Transverse colon (tissue), 4 donors: ENCODE results near the gene STYXL2. TPM values are rescaled to one million over a fixed set of nuclear protein-coding genes. Genes with fewer than 3 reads are reported as not detected.

Source experiments
- DNase-seq: peaks from one replicate; pipeline ENCODE4 v3.0.0-alpha.2; 2019
- H3K27ac ChIP-seq, 4 donors: fragments of 200-600 bp; sonication (generic); 2 replicates each; pipeline ENCODE4 v1.5.1; 2016 to 2018; ENCODE audit warnings: inconsistent platforms in 4 of 4
- H3K27me3 ChIP-seq: fragments of 200-600 bp; sonication (generic); 2 replicates; pipeline ENCODE4 v1.5.1; 2017; ENCODE audit warnings: inconsistent platforms
- H3K36me3 ChIP-seq, 4 donors: fragments of 200-600 bp; sonication (generic); 2 replicates each; pipeline ENCODE4 v1.5.1; 2017 to 2019; ENCODE audit warnings: inconsistent platforms in 4 of 4
- H3K4me1 ChIP-seq, 4 donors: fragments of 200-600 bp; sonication (generic); 2 replicates each; pipeline ENCODE4 v1.5.1; 2017 to 2020; ENCODE audit warnings: inconsistent platforms in 4 of 4
- H3K4me3 ChIP-seq, 4 donors: fragments of 200-600 bp; sonication (generic); 1 replicate in 1 of 4; 2 replicates in 3 of 4; pipeline versions ENCODE4 v1.5.1 to v1.6.1; 2017 to 2019; ENCODE audit warnings: inconsistent platforms in 4 of 4
- H3K9me3 ChIP-seq, 2 donors: fragments of 200-600 bp; sonication (generic); 2 replicates each; pipeline ENCODE4 v1.5.1; 2017 to 2019; ENCODE audit warnings: inconsistent platforms in 2 of 2
- CTCF ChIP-seq, 5 experiments: fragments of 200-600 bp in 3 of 5; fragments of 450-650 bp in 2 of 5; sonication (generic) in 3 of 5; IDR thresholded peaks; 1 replicate in 2 of 5; 2 replicates in 3 of 5; pipeline ENCODE4 v1.5.1; 2016 to 2017; ENCODE audit warnings: antibody characterized with exemption in 5 of 5, inconsistent platforms in 3 of 5, mild to moderate bottlenecking in 2 of 5, moderate library complexity in 1 of 5
- EP300 ChIP-seq: sonication (generic); formaldehyde crosslinking; IDR thresholded peaks from one replicate; pipeline ENCODE4 v1.6.1; 2017; ENCODE audit warnings: antibody characterized with exemption, low read depth
- POLR2A ChIP-seq: fragments of 450-650 bp; IDR thresholded peaks from one replicate; pipeline ENCODE4 v1.6.1; 2016; ENCODE audit warnings: antibody characterized with exemption, mild to moderate bottlenecking, moderate library complexity
- POLR2AphosphoS5 ChIP-seq, 3 donors: sonication (generic); formaldehyde crosslinking; IDR thresholded peaks; one replicate each; pipeline ENCODE4 v1.6.1; 2016; ENCODE audit warnings: antibody characterized with exemption in 3 of 3
- WGBS, 2 donors: methylation state at CpG; one replicate each; pipeline ENCODE4 v1.1.5; 2018; ENCODE audit warnings: low coverage in 1 of 2; 5-methylcytosine and 5-hydroxymethylcytosine counted together
- in situ Hi-C, 4 donors: fragments of 200-750 bp; cut with MboI; loops; one replicate each; pipeline versions ENCODE4 v1.15.0 to v1.15.1; 2017; ENCODE audit warnings: low sequenced_read_pairs in 3 of 4, low pct_ligation_motif_present in 1 of 4, low pct_unique_long_range_greater_than_20kb in 1 of 4
- intact Hi-C: fragments of 100-400 bp; cut with DNase I; formaldehyde crosslinking; loops from one replicate; pipeline ENCODE4 v1.15.1; 2023; ENCODE audit warnings: low total_unique reads
- total RNA-seq, 4 donors: library from RNA; depleted of rRNA; stranded (reverse); fragments of >200 nt; gene quantifications; one replicate each; pipeline ENCODE4 v1.1.0, GENCODE V29; 2016

Gene STYXL2
- total RNA-seq, 4 donors from 2014 or later, result 0.16 to 0.41 TPM; not detected in 2

- Histone ChIP-seq H3K27me3 (no peaks in the 10 kb centered on the region), H3K4me1 (peaks cover 3 to 13% (median 8%) of the 10 kb centered on the region in 4 donors), H3K9me3 (no peaks in the 10 kb centered on the region), H3K36me3 (no peaks in the 10 kb centered on the region), H3K27ac (no peak overlapping the region), H3K4me3 (no peak overlapping the region)
- DNase-seq, result no peak
- intact Hi-C loops (no loop called here), in situ Hi-C loops (no loop called here)
- TF ChIP-seq EP300 (no peak), POLR2A (no peak), CTCF (IDR thresholded peaks at IDR 0.05) (no peak), POLR2AphosphoS5 (IDR thresholded peaks at IDR 0.05) (no peak)
- WGBS, 2 donors, result 75 to 78% methylated on average over 4 to 8 of the region's 8 CpGs
These were observed 17.7 kb upstream of the STYXL2 start for GRCh38 chr1:167076136-167076710.

GRCh38 chr1:167077128-167077867 is 16.6 kb upstream of the STYXL2 start:
- WGBS, 2 donors, result 88 to 92% methylated on average over 1 to 3 of the region's 3 CpGs
- in situ Hi-C loops, result no loop called here
- DNase-seq, result no peak

GRCh38 chr1:167077868-167078210 is 16.0 kb upstream of the STYXL2 start:
- no peak for DNase-seq
- in situ Hi-C loops (no loop called here), intact Hi-C loops (no loop called here)
- Histone ChIP-seq H3K4me3 (no peak overlapping the region), H3K4me1 (peaks cover 6 to 25% (median 20%) of the 10 kb centered on the region in 4 donors), H3K9me3 (no peaks in the 10 kb centered on the region), H3K36me3 (no peaks in the 10 kb centered on the region), H3K27ac (no peak overlapping the region), H3K27me3 (no peaks in the 10 kb centered on the region)
- TF ChIP-seq POLR2A, result no peak

More at GRCh38 chr1:167077128-167077867, 16.6 kb upstream of the STYXL2 start:
- H3K36me3 ChIP-seq, result no peaks in the 10 kb centered on the region
- H3K9me3 ChIP-seq, result no peaks in the 10 kb centered on the region
- peaks cover 6 to 24% (median 18%) of the 10 kb centered on the region in 4 donors for H3K4me1 ChIP-seq
- H3K4me3 ChIP-seq, result no peak overlapping the region
- H3K27ac ChIP-seq, result no peak overlapping the region
- no peaks in the 10 kb centered on the region for H3K27me3 ChIP-seq
- intact Hi-C loops, result no loop called here
- TF ChIP-seq POLR2AphosphoS5 (IDR thresholded peaks at IDR 0.05) (no peak), EP300 (no peak), CTCF (IDR thresholded peaks at IDR 0.05) (no peak), POLR2A (no peak)

DNA sequence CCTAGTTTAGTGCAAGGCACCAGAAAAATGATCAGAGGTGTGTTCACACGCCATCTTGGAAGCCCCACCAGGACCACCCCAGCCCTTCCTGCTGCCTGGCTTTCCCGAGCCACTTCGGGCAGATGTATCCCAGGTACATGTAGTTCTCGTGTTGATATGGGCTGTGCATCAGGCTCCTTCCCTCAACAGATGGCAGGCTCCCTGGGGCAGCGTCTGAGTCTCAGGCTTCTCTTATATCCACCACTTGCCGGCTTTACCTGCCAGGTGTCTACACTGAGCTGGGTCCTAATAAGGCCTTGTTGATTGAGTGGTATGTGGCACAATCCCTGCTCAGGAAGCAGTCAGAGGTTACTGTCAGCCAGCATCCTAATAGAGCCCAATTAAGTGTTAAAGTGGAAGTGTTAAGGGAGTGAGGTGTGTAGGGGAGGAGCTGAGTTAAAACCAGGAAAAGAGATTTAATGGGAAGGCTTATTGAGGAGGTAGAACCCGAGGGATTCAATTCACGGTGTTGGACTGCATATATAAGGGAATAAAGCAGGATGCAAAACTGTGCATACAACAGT is 12.2 kb upstream of the STYXL2 start:
- in situ Hi-C loops (no loop called here), intact Hi-C loops (no loop called here)
- no peak for DNase-seq
- Histone ChIP-seq H3K27ac (peak overlapping the region; percentile 82 to 90 (median 87)), H3K4me1 (peaks cover 6 to 63% (median 51%) of the 10 kb centered on the region in 4 donors), H3K27me3 (no peaks in the 10 kb centered on the region), H3K36me3 (no peaks in the 10 kb centered on the region), H3K4me3 (peak overlapping the region in 1 of 4 donors; percentile 4), H3K9me3 (no peaks in the 10 kb centered on the region)
- 60 to 67% methylated on average over 2 to 8 of the region's 8 CpGs for WGBS, 2 donors
- TF ChIP-seq EP300 (no peak), POLR2AphosphoS5 (IDR thresholded peaks at IDR 0.05) (no peak), CTCF (IDR thresholded peaks at IDR 0.05) (no peak), POLR2A (no peak)
